DMS114 treated with DMSO at 0.1 percent for 48 hours (cell line): ENCODE data around the gene KDM3A.

Source experiments
- DNase-seq: peaks from one replicate; lab custom pipeline; 2025; ENCODE audit not compliant: unreplicated experiment; lab: John Stamatoyannopoulos, UW

The KDM3A gene

DNA sequence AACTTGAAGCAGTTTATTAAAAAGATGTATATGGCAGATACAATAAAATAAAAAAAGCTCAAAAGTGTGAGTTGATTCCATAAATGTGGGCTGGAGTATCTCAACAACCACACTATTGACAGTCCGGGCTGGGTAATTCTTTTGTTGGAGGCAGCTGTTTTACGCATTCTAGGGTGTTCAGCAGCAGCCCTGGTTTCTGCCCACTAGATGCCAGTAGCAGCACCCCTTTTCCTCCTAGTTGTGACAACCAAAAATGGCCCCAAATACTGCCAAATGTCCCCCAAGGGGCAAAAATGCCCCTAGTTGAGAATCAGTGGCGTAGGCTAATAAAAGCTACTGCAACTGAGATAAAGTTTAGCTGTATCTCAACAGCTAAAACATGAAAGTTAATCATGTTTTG, 77.3 kb downstream of the KDM3A start:
- peak; percentile 22 for DNase-seq

DNA sequence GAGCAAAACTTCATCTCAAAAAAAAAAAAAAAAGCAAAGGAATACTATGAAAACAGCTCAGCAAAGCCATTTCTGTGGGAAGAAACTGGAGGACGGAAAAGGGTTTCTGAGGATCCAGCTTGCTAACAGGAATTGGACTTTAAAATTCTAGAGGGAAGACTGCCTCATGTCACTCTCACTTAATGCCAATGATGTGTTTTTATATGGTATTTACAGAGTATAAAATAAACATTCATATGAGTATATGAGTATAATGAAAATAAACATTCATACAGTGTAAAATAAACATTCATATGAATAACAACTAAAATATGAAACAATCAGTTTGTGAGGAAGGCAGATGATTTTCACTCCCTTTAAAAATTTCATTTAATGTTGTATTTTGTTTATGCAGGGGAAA, 78.2 kb downstream of the KDM3A start:
- no peak for DNase-seq

DNA sequence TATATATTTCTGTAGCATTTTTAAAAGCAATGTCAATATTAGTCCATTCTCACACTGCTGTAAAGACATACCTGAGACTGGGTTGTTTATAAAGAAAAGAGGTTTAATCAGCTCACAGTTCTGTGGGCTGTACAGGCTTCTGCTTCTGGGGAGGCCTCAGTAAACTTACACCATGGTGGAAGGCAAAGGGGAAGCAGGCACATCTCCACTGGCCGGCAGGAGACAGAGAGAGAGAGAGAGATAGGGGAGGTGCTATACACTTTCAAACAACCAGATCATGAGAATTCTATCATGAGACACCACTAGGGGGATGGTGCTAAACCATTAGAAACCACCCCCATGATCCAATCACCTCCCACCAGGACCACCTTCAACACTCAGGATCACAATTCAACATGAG, 79.0 kb downstream of the KDM3A start:
- no peak for DNase-seq

DNA sequence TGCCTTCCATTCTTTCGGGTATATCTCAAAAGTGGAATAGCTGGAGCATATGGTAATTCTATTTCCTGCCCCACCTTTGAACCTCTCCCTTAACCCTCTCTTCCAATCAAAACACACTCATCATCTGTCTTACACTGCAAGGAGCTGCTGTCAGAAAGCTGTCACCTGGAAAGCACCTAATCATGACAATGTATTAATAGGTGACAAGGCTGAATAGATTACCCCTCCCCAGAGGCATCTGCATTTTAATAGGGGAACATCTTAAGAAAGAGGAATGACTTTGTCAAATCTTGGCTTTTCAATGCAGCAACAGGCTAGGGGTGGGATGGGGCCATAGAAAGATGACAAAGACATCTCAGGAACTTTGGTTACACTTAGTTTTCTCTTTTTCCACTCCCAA, 80.8 kb downstream of the KDM3A start:
- no peak for DNase-seq

DNA sequence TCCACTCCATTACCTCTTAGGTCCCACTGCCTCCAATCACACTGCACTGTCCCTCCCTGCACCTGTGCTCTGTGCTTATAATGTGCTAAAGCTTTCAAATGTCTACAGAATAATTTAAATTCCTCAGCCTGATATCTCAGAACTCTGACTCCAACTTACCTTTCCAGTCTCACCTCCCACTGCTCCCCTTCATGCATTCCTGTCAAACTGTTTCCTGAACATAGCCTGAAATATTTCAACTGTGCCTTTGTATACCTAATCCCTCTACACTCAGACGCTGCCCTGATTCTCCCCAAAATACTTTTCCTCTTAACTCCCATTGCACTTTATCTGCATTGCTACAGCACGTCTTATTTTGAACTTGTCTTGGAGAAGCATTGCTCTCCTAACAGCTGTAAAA, 81.5 kb downstream of the KDM3A start:
- no peak for DNase-seq

DNA sequence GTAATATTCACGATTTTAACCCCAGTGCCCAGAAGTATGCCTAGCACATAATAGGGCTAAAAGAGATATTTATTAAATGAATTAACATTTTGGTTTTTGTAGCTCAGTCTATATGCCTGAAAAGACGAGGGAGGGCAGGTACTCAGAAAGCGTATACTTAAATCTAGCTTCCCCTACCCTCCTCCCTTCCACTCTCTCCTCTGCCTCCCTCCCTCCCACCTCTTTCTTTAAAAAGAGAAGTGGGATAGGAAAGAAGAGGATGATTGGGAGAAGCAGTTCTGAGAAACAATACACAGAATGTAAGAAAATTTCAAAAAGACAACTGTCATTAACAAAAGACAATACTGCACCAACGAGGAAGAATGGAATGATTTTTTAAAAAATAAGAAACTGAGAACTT, 82.3 kb downstream of the KDM3A start:
- DNase-seq: no peak

DNA sequence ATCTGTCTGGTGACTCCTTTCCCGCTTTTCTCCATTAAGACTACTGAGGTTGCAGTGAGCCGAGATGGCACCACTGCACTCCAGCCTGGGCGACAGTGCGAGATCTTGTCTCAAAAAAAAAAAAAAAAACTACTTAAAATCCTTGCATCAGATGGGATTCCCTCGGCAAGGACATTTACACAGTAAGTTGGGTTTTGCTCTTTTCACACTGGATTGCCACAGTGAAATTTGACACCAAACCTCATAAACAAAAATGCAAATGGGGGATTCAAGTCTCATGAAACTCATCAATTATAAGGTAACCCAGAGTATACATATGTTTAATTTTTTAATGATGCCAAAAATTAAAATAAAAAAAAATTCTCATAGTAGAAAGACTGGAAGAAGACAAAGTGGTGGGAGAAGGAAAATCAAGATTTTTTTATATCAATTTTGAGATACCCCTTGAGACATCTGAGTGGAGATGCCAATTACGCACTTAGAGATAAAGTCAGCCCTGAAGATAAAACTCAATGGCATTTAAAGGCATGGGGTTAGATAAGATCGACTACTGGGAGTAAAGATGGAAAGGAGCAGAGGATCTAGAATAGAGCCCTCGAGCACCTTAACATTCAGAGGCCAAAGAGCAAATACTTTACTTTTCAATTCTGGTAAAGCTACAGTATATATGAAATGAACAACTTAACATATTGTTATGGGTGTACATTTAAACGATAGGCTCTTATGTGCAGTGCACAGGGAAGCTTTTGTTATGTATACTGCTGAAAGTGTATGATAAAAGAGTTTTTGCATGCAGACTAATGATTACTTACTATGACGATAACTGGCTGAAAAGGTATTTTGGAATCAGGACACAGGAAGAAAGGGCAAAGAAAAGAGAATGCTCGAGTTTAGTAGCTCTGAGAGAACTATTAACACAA, 84.5 kb downstream of the KDM3A start:
- no peak for DNase-seq

DNA sequence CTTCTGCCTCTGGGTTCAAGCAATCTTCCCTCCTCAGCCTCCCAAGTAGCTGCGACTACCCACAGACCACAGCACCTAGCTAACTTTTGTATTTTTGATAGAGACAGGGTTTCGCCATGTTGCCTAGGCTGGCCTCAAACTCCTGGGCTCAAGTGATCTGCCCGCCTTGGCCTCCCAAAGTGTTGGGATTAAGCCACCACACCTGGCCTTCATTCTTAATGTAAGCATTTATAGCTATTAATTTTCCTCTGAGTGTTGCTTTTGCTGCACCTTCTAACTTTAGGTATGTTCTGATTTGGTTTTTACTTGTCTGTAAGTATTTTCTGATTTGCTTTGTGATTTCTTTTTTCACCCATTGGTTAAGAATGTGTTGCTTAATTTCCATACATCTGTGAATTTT, 92.4 kb downstream of the KDM3A start:
- no peak for DNase-seq

DNA sequence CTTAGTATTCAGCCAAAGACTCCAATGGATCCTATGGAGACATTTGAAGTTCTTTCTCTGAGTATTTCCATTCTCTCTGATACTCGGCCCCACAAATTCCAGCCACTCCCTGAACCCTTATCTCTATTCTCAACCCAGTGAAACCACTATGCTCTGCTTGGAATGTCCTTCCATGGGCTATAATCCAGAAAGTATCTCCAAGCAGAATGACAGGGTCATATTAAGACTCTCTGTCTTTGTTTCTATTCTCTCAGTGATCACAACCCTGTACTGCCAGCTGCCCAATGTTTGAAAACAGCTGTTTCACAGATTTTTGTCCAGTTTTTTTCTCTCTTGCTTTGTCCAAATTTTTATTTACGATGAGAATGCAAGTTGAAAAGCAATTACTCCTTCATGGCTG, 100.2 kb downstream of the KDM3A start:
- DNase-seq: no peak
